SK-N-MC (cell line): Measurements from ENCODE around the gene TIMM50.

ENCODE experiments used
- EZH2 ChIP-seq: fragments of 200-600 bp; sonication (generic); IDR thresholded peaks from one replicate; pipeline ENCODE4 v1.6.1; 2017; ENCODE audit warnings: antibody characterized with exemption
- POLR2AphosphoS5 ChIP-seq: IDR thresholded peaks from 2 replicates; pipeline ENCODE4 v1.6.1; 2012; ENCODE audit warnings: mild to moderate bottlenecking, low read depth, low read length, borderline replicate concordance

- no peak for TF ChIP-seq EZH2
- TF ChIP-seq POLR2AphosphoS5, result no peak
These were observed 31.4 kb upstream of the TIMM50 start for GRCh38 chr19:39449116-39449797.
